ENCODE data around the gene SEC22A. TPM values are rescaled to one million over a fixed set of nuclear protein-coding genes. Genes with fewer than 3 reads are reported as not detected.

Gene SEC22A
- total and polyA plus RNA-seq, 2 experiments from 2014 or later, result 16.0 to 21.9 TPM

GRCh38 chr3:123298903-123299302 is 97.2 kb downstream of the SEC22A start:
- Histone ChIP-seq H3K27ac (no peak overlapping the region), H4K20me1 (ENCODE audit: insufficient read depth, poor library complexity, severe bottlenecking) (no peaks in the 10 kb centered on the region), H3K4me3 (no peak overlapping the region), H3K4me2 (no peak overlapping the region), H3K4me1 (ENCODE audit: insufficient read depth) (no peaks in the 10 kb centered on the region), H3K27me3 (no peaks in the 10 kb centered on the region), H3K79me2 (no peaks in the 10 kb centered on the region), H3K9me2 (replicated peaks; ENCODE audit: insufficient read depth) (no peaks in the 10 kb centered on the region), H3K9me3 (ENCODE audit: low read depth) (no peaks in the 10 kb centered on the region), H3K36me3 (replicated peaks; ENCODE audit: insufficient read depth, low read depth) (no peaks in the 10 kb centered on the region), H2AFZ (no peak overlapping the region)
- 78% methylated on average over 5 of the region's 5 CpGs for WGBS (ENCODE audit: low lambda C conversion rate, missing lambda C conversion rate)
- DNase-seq (ENCODE audit: low spot score), result no peak
- TF ChIP-seq EZH2 (IDR thresholded peaks at IDR 0.05; ENCODE audit: borderline replicate concordance), result no peak
- TF ChIP-seq EZH2phosphoT487 (IDR thresholded peaks at IDR 0.05; ENCODE audit: low read depth, severe bottlenecking, unreplicated experiment), result no peak
- no peak for TF ChIP-seq CTCF (IDR thresholded peaks at IDR 0.05; ENCODE audit: poor library complexity)

GRCh38 chr3:123299581-123299980 is 97.8 kb downstream of the SEC22A start:
- Histone ChIP-seq H4K20me1 (ENCODE audit: insufficient read depth, poor library complexity, severe bottlenecking) (no peaks in the 10 kb centered on the region), H3K9me3 (ENCODE audit: low read depth) (no peaks in the 10 kb centered on the region), H3K36me3 (replicated peaks; ENCODE audit: insufficient read depth, low read depth) (no peaks in the 10 kb centered on the region), H3K27ac (no peak overlapping the region), H3K79me2 (no peaks in the 10 kb centered on the region), H3K4me3 (no peak overlapping the region), H3K4me1 (ENCODE audit: insufficient read depth) (no peaks in the 10 kb centered on the region), H3K27me3 (no peaks in the 10 kb centered on the region), H3K9me2 (replicated peaks; ENCODE audit: insufficient read depth) (no peaks in the 10 kb centered on the region), H3K4me2 (no peak overlapping the region), H2AFZ (no peak overlapping the region)
- TF ChIP-seq CTCF (IDR thresholded peaks at IDR 0.05; ENCODE audit: poor library complexity), result no peak
- no peak for TF ChIP-seq EZH2phosphoT487 (IDR thresholded peaks at IDR 0.05; ENCODE audit: low read depth, severe bottlenecking, unreplicated experiment)
- TF ChIP-seq EZH2 (IDR thresholded peaks at IDR 0.05; ENCODE audit: borderline replicate concordance), result no peak
- WGBS (ENCODE audit: low lambda C conversion rate, missing lambda C conversion rate), result 83% methylated on average over 8 of the region's 8 CpGs
- no peak for DNase-seq (ENCODE audit: low spot score)

- no peaks in the 10 kb centered on the region for H3K27me3 ChIP-seq
- H3K79me2 ChIP-seq, result no peaks in the 10 kb centered on the region
- H3K9me2 ChIP-seq (replicated peaks; ENCODE audit: insufficient read depth), result no peaks in the 10 kb centered on the region
- no peaks in the 10 kb centered on the region for H3K4me1 ChIP-seq (ENCODE audit: insufficient read depth)
- no peak overlapping the region for H3K27ac ChIP-seq
- no peak overlapping the region for H3K4me3 ChIP-seq
- 98% methylated on average over 15 of the region's 16 CpGs for WGBS (ENCODE audit: low lambda C conversion rate, missing lambda C conversion rate)
- H2AFZ ChIP-seq, result no peak overlapping the region
- H3K9me3 ChIP-seq (ENCODE audit: low read depth), result no peaks in the 10 kb centered on the region
- no peaks in the 10 kb centered on the region for H3K36me3 ChIP-seq (replicated peaks; ENCODE audit: insufficient read depth, low read depth)
- TF ChIP-seq CTCF (IDR thresholded peaks at IDR 0.05; ENCODE audit: poor library complexity), result no peak
- no peak for TF ChIP-seq EZH2phosphoT487 (IDR thresholded peaks at IDR 0.05; ENCODE audit: low read depth, severe bottlenecking, unreplicated experiment)
- no peak for TF ChIP-seq EZH2 (IDR thresholded peaks at IDR 0.05; ENCODE audit: borderline replicate concordance)
- H4K20me1 ChIP-seq (ENCODE audit: insufficient read depth, poor library complexity, severe bottlenecking), result no peaks in the 10 kb centered on the region
- no peak for DNase-seq (ENCODE audit: low spot score)
- H3K4me2 ChIP-seq, result no peak overlapping the region
These were observed 98.3 kb downstream of the SEC22A start for GRCh38 chr3:123300056-123300455.

GRCh38 chr3:123300583-123300982 is 98.8 kb downstream of the SEC22A start:
- Histone ChIP-seq H3K4me1 (ENCODE audit: insufficient read depth) (no peaks in the 10 kb centered on the region), H3K4me3 (no peak overlapping the region), H4K20me1 (ENCODE audit: insufficient read depth, poor library complexity, severe bottlenecking) (no peaks in the 10 kb centered on the region), H3K4me2 (no peak overlapping the region), H2AFZ (no peak overlapping the region), H3K79me2 (no peaks in the 10 kb centered on the region), H3K9me3 (ENCODE audit: low read depth) (no peaks in the 10 kb centered on the region), H3K27me3 (no peaks in the 10 kb centered on the region), H3K9me2 (replicated peaks; ENCODE audit: insufficient read depth) (no peaks in the 10 kb centered on the region), H3K36me3 (replicated peaks; ENCODE audit: insufficient read depth, low read depth) (no peaks in the 10 kb centered on the region), H3K27ac (no peak overlapping the region)
- DNase-seq (ENCODE audit: low spot score), result no peak
- 77% methylated on average over 8 of the region's 8 CpGs for WGBS (ENCODE audit: low lambda C conversion rate, missing lambda C conversion rate)
- no peak for TF ChIP-seq EZH2 (IDR thresholded peaks at IDR 0.05; ENCODE audit: borderline replicate concordance)
- TF ChIP-seq CTCF (IDR thresholded peaks at IDR 0.05; ENCODE audit: poor library complexity), result no peak
- TF ChIP-seq EZH2phosphoT487 (IDR thresholded peaks at IDR 0.05; ENCODE audit: low read depth, severe bottlenecking, unreplicated experiment), result no peak

Data from hepatocyte (in vitro differentiated cells).